SIG-M5 (cell line): ENCODE measurements around the gene AHDC1.

Experiments
- DNase-seq: peaks from one replicate; lab custom pipeline; 2025; lab: John Stamatoyannopoulos, UW

Gene AHDC1

GRCh38 chr1:27584453-27584852 lies 19.5 kb downstream of the AHDC1 start:
- DNase-seq, result no peak

DNA sequence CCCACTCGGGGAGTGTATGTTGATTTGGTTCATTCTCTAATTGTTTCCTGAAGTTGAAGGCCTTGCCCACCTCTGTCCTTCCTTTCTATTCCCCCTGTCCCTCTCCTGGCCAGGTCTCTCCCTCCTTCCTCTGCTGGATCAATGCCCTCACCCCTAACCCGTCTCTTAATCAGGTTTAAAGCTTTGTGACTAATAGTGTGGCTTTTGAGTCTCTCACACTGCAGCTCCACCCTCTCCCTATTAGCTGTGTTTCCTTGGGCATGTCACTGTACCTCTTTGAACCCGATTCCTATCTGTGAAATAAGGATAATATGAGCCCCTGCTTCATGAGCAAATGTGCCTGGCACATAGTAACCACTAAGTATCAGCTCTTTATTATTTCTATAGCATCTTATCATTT lies 20.5 kb downstream of the AHDC1 start:
- DNase-seq, result no peak

DNA sequence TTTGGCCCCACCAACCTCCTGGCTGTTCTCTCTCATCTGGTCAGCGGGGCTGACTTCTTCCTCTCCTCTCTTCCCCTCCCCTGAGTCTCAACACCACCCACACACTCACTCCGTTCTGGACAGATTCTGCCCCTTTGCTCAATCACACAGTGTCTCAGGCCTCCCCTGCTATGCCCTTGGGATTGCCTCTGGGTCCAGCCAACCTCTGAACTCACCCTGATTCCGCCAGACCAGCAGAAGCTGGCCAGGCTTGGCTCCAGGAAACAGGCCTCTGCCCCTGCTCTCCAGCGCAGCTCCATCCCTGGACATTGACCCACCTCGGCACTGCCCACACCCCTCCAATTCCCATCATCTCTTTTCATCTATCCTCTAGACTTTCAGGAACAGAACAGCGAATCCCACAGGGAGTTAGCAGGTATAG lies 22.1 kb downstream of the AHDC1 start:
- DNase-seq, result no peak

GRCh38 chr1:27577504-27578188 lies 26.3 kb downstream of the AHDC1 start:
- no peak for DNase-seq

DNA sequence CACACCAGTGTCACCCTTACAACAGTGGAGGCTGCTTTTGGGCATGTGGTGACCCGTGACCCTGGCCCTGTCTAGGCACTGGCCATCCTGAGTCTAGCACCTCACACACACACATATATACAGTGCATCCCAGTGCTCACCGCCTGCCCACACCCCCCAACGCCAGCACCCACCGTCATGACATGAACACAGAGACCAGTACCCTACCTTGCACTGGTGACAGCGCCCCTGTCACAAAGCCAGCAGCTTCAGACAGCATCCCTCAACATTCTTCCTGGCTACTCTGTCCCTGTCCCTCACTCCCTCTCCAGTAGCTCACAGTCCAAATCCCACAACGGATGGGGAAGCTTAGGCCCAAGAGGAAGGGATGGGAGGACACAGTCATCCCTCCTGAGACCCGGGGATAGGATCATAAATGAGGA lies 27.1 kb downstream of the AHDC1 start:
- DNase-seq, result no peak

DNA sequence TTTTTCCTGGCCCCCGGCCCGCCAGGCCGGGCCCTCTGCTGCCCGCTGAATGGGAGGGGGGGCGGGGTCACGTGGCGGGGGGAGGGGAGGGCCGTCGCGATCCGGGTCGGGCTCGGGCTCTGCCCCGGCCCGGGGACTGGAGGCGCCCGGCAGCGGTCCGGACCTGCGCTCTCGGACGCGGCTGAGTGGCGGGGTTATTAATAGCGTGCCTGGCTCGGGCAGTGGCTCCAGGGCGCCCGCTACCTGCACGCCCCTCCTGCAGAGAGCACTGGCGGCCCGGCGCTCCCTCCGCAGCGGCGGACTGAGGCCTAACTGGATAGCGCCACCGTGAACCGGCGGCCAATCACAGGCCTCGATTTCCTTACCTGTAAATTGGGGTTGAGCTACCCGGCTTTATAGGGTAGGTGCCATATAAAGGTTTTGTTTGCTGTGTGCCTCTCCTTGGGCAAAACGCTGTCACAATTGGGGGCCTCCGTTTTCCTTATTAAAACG lies 28.1 kb downstream of the AHDC1 start:
- no peak for DNase-seq

GRCh38 chr1:27574871-27575831 lies 28.8 kb downstream of the AHDC1 start:
- DNase-seq, result no peak

DNA sequence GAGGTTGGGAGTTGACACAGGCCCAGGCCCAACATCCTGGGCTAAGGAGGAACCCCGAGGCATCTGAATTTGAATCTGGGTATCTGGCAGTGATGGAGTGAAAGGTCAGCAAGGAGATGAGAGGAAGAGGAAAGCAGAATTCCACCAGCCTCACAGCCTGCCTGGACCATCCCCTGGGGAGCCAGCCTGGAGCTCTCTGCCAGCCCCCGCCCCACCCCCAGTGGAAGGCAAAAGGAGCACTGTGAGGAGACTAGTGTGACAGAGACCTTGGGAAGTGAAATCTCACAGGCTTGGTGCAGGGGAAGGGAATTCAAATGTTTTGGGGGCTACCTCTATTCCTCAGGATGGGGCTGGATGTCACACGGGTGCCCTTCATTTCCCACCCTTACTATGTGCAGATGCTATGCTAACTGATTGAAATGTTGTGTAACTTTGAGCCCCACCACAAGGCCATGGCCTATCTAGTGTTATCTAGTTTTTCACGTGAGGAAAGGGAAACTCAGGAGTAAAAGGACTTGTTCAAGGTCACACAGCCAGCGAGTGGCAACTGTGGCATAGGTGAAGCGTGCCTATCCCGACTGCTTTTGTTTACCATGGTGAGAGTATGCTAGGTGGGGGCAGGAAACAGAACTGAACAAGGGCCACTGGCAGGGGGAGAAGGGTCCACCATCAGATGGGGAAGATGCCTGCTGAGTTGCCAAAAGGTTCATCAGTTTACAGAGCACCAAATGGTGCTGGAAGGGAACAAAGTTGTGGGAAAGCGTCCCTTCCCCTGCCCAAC lies 29.8 kb downstream of the AHDC1 start:
- DNase-seq, result no peak

- DNase-seq, result no peak
These were observed 31.1 kb downstream of the AHDC1 start for GRCh38 chr1:27572679-27573426.

- no peak for DNase-seq
These were observed 31.8 kb downstream of the AHDC1 start for GRCh38 chr1:27572019-27572678.

DNA sequence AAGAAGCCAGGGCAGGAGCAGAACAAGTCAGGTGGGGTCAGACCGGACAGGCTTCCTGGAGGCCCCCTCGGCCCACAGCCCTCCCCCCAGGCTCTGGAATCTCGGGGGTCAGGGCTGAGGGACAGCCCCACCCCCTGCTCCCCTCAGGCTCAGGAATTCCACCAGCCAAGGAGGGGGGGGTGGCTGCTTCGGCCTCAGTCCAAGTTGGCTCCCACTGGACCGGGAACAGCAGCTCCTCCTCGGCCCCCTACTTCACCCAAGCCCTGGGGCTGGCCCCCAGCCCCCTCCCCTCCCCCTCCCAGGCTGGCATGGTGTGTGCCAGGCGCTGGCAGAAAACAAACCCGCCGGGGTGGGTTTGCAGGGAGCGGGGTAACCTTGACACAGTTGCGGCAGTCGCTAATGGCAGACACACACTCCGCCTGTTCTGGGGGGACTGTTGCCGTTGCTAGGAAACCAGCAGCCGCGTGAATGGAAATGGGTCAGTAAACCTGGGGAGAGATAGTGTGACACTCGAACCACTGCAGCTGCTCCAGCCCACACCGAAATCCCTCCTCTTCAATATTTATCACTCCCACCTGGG lies 32.4 kb downstream of the AHDC1 start:
- no peak for DNase-seq

GRCh38 chr1:27570784-27571183 lies 33.2 kb downstream of the AHDC1 start:
- DNase-seq, result no peak

- DNase-seq, result no peak
These were observed 33.6 kb downstream of the AHDC1 start for GRCh38 chr1:27570356-27570755.

GRCh38 chr1:27569506-27570291 lies 34.2 kb downstream of the AHDC1 start:
- DNase-seq, result no peak

- no peak for DNase-seq
These were observed 34.9 kb downstream of the AHDC1 start for GRCh38 chr1:27569088-27569460.

DNA sequence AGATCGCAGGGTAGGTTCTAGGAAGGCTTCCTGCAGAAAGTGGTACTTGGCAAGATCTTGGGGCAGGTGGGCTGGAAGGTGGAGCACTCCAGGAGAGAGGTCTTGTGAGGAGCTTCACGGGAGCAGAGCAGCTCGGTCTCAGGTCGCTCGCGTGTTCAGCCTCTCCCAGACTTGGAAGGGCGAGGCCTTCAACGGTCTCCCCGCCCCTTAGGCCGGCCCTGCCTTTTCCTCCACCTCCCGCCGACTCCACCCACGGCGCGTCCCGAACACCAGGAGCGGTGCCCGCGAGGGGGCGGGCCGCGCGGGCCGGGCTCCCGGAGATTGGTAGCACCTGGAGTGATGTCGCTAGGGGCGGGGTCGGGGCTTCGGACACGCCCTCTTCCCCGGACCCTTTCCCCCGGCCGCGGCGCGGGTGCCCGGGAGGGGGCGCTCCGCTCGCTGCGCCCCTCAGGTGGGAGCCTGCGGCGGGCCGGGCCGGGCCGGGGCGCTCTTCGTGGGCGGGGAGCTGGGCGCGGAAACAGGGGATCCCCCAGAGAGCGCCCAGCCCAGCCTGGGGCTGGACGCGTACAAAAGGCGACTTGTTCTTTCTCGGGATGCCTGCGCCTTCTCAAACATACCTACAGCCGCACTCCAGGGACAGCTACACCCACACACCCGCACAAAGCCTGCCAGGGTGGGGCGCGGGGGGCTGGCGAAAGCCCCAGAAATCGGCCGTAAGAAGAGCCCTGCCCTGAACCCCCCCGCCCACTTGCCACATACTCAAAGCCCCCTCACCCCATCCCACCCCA lies 35.5 kb downstream of the AHDC1 start:
- peak; percentile 15 for DNase-seq

GRCh38 chr1:27567971-27568299 lies 36.0 kb downstream of the AHDC1 start:
- no peak for DNase-seq

- no peak for DNase-seq
These were observed 36.8 kb downstream of the AHDC1 start for GRCh38 chr1:27567146-27567526.

DNA sequence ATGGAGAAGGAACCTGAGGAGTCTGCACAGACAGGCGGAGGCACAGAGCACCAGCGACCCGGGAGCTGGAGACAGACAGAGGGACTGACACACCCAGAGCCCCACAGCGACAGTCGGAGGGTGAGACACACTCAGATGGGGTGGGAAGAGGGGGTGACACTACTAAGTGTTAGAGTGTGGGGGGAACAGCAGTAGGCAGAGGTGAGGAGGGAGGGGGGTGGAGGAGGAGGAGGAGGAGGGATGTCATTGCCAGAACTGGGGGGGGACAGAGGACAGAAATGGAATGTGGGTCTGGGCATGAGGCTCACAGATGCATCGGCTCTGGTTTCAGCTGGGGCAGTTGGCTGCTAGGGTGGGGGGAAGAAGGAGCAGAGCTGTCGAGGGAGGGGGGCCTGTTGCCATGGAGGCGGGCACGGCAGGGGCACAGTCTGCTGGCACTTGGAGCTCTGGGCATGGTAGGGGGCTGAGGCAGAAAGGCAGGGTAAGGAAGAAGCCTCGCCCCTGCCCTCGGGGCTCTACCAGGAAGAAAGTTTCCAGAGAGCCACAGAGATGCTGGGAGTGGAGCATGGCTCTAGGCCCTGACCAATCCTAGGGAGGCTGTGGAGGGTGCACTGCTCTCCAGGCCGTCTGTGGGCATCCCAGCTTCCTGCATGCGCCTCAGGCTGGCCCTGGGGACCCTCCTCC lies 37.3 kb downstream of the AHDC1 start:
- DNase-seq, result no peak
